GM20431 (cell line): ENCODE measurements around the gene CD151.

ENCODE experiments used
- in situ Hi-C: fragments of 300-500 bp; cut with MseI, MboI; formaldehyde crosslinking; loops from one replicate; pipeline ENCODE4 v1.15.0; 2020; ENCODE audit warnings: low sequenced_read_pairs; ENCODE audit not compliant: unreplicated experiment

The CD151 gene

GRCh38 chr11:865462-866430, 33.0 kb downstream of the CD151 start:
- in situ Hi-C loops: no loop called here

DNA sequence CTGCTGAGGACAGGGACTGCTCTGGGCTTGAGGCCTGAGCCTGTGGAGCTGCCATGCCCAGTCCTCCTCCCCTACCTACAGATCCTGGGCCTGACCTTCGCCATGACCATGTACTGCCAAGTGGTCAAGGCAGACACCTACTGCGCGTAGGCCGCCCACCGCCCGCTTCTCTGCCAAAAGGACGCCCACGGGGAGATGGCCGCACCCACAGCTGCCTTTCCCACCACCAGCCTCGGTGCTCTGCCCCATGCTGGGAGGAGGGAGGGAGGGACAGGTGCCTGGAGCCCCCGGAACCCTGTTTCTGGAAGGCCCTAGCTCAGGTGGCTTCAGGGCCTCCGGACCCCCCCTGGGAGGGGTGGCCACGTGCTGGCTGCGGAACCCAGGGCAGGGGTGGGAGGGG, 33.7 kb downstream of the CD151 start:
- in situ Hi-C loops: no loop called here

- in situ Hi-C loops: no loop called here
Measured at GRCh38 chr11:867856-868358, 35.2 kb downstream of the CD151 start.

GRCh38 chr11:868394-868793, 35.6 kb downstream of the CD151 start:
- in situ Hi-C loops: no loop called here

DNA sequence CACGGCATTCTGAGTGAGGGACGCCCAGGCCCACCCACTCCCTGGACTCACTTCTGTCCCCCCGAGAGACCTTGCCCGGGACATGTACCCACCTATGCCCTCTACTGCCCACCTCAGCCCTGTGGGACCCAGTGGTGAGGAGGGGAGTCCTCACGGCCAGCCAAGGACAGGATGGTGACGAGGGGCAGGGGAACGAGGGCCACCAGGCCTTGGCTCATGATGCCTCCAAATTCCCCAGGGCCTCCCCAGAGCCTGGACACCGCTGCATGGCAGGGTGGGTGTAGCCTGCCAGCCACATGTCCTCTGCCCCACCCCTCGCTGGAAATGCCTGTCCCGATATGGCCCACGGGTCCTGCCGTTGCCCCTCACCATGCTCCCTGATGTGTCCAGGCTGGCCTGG, 36.0 kb downstream of the CD151 start:
- in situ Hi-C loops: no loop called here

DNA sequence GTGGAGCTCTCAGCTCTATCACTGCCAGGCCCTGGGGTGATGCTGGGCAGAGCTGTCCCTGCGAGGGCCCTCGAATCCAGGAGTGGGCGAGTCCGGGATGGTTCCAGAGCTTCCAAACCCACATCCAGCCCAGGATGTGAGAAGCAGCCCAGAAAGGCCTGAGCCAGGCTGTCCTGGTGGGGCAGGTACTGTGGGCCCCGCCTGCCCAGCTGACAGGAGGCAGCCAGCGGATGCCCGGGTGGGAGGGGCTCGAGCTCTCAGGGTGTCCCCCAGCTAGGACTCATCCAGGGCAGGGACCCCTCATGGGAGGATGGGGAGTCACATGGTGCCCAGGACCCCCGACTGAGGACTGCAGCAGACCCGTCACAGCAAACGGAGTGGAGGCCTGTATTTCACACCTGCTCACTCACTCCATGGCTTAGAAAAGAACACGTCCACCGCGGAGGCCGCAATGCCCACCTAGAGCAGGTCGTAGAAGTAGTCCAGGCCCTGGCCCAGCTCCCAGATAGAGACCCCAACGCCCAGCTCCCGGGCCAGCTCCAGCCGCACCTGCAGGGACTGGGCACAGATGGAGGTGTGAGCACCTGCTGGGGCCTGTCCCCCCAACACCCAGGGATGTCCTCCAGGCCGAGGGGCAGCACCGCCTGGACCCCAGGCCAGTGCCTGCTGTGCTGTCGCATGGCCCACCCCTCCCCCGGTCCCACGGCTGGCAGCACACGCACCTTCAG, 36.8 kb downstream of the CD151 start:
- in situ Hi-C loops: no loop called here

DNA sequence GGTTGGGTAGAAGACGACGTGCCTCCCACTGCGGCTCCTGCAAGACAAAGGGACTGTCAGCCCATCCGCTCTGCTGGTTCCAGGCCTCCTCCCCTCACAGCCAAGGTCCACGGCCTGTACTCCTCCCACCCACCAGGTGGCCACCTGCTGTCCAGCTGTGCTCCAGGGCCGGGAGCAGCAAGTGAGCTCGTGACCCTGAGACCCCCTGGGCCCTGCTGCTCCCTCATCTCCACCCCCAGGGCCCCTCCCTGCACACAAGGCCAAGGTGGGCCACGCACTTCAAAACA, 37.3 kb downstream of the CD151 start:
- in situ Hi-C loops: no loop called here

DNA sequence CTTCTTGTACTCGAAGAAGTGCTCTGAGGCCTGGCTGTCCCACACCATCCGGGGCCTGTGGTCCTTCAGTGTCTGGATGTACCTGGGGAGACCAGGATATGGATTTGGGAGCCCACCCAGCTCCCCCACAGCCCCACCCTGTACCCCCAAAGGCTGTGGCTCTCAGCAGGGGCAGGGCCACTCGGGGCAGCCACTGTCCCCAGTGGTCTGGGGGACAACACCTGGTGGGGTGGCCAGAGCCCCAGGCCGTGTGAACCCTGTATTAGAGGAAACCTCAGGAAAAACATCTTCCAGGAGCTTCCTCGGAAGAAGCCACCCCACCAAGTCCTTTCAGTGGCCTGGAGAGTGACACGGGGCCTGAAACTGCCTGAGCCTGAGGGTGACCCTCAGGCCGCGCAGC, 37.7 kb downstream of the CD151 start:
- in situ Hi-C loops: no loop called here

DNA sequence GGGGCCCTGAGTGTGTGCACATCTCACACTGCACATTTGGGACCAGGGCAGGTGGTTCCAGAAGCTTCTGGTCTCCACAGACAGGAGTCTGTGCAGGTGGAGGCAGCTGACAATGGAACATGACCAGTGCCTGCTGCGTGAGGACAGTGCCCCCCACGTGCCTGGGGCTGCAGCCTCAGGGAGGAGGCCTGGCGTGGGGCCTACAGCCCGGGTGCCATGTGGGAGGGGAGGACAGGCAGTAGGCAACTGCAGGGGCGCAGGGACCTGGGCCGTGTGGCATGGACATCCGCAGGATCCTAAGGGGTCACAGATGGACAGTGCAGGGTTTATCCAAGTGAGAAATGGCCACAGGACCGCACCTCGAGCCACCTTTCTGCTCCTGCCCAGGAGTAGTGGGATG, 38.7 kb downstream of the CD151 start:
- in situ Hi-C loops: no loop called here

- in situ Hi-C loops: no loop called here
Measured at GRCh38 chr11:872799-873198, 40.0 kb downstream of the CD151 start.

DNA sequence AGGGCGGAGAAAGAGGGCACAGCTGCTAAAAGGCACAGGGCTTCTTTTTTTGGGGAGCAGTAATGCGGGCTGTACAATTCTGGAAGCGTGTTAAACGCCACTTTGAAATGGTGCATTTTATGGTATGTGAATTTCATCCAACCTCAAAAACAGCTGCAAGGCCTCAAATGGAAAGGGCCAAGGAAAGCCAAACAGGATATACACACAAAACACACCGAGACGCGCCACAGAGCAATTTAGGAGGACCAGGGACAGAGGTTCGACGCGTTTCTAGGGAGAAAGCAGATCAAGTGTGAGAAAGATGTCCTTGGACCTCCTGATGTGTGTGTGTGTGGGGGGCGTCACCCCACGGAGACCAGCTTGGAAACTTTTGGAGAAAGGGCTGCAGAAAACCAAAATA, 41.0 kb downstream of the CD151 start:
- in situ Hi-C loops: no loop called here

DNA sequence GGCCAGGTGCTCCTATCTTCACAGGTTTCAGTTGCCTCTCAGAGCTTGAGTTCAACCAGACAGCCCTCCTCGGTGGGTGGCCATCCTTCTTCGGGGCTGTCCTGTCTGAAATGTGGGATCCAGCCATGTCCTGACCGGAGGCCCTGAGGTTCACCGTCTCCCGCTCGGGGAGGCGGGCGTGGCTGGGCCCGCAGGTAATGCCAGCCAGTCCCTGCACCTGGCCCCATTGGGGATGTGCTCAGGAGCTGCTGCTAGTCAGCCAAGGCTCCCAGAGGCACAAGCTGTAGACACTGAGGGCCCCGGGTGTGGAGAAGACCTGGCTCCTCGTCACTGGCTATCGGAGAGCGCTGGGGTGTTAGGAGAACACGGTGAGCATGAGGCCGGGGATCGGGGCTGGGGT, 42.5 kb downstream of the CD151 start:
- in situ Hi-C loops: no loop called here

- in situ Hi-C loops: no loop called here
Measured at GRCh38 chr11:875769-876301, 43.1 kb downstream of the CD151 start.

DNA sequence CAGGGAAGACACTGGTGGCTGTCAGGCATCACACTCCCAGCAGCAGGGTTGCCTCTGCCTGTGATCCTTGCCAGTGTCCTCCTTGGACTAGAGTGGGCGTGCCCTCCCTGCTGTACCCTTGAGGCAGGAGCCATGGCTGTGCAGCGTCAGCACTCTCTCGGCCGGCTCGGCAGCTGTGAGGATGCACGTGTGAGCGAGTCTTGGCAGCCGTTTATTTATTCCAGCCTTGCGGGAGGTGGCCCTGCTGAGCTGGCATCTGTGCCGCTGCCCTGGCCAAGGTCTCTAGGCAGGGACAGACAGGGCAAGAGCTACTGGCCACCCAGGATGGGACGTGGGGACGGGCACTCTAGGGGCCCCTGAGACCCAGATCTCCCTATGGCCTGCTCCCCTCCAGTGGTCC, 43.8 kb downstream of the CD151 start:
- in situ Hi-C loops: no loop called here

DNA sequence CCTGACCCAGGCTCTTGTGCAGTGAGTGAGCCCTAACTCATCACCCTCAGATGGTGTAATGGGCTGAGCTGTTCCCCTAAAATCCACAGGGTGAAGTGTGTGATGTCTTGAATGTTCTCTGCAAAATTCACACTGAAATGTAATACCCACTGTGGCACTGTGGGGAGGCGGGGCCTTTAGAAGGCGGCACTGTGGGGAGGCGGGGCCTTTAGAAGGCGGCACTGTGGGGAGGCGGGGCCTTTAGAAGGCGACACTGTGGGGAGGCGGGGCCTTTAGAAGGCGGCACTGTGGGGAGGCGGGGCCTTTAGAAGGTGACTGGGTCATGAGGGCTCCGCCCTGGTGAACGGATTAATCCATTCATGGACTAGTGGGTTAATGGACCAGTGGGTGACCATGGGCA, 44.8 kb downstream of the CD151 start:
- in situ Hi-C loops: no loop called here

GRCh38 chr11:880447-880846, 47.7 kb downstream of the CD151 start:
- in situ Hi-C loops: no loop called here

DNA sequence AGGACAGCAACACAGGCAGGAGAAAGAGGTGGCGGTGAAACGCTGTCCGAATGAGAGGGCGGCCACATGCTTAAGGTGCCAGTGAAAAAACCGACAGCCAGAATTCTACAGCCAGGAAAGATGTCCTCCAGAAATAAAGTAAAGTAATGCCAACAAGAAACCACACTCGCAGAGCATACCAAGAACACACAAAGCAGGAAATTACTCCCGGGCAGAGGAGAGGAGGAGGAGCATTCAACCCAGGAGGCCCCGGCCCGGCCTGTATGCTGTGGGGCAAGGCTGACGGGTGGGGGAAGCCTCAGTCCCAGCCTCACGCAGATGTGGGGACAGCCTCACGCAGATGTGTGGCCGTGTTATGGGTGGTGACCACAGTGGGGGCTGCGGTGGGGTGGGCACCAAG, 49.8 kb downstream of the CD151 start:
- in situ Hi-C loops: no loop called here

DNA sequence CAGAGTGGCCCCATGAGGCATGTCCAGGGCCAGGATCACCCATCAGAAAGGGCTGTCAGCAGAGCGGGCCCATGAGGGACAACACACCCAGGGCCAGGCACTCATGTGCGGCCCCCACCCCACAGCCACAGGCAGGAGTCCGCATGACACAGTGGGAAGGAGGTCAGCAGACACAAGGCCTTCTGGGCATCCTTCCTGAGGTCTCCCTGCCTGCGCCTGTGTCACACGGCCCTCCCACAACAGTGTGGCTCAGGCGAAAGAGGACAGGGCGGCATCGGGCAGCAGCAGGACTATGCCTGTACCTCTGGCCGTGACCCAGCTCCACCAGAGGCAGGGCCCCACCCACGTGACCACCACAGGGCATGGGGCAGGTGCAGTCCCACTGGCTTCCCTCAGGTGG, 50.8 kb downstream of the CD151 start:
- in situ Hi-C loops: no loop called here

DNA sequence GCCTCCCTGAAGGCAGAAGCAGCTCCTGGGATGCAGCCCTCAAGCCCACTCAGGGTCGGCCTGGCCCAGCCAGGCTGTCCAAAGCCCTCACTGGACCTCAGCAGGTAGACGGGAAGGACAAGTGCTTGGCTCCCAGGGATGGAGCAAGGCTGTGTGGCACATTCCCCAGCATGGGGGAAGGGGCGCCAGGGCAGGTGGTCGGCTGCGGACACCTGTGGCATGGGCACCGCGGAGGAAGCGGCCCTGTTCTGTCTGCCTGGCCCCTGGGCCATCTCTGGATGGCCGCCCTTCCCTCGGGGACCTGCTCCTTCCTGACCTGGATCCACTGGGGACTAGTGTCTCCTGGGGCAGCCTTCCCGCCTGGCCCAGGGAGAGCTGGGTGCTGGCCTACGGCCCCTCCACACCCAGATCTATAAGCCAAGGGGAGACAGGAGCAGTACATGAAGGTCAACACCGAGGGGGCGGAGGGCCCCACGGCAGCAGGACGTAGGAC, 51.9 kb downstream of the CD151 start:
- in situ Hi-C loops: no loop called here

- in situ Hi-C loops: no loop called here
Measured at GRCh38 chr11:886568-886967, 53.8 kb downstream of the CD151 start.

- in situ Hi-C loops: no loop called here
Measured at GRCh38 chr11:887589-887988, 54.8 kb downstream of the CD151 start.
